GM13977 (cell line): Measurements from ENCODE around the gene TSN.
"Not testable (repeated sequence)": the region's sequence is repeated elsewhere in the genome, so short reads cannot be mapped to it uniquely, and the experiment has no call there.

Experiments
- DNase-seq: peaks from one replicate; pipeline ENCODE4 v3.0.0; 2012; ENCODE audit warnings: low spot score
- in situ Hi-C: fragments of 300-500 bp; cut with MboI; formaldehyde crosslinking; loops from one replicate; pipeline ENCODE4 v1.12.0; 2022; ENCODE audit warnings: low sequenced_read_pairs, low pct_unique_long_range_greater_than_20kb, mixed read lengths, inconsistent platforms; ENCODE audit not compliant: unreplicated experiment
- TF ChIP-seq, protein P1 (sequence below): IDR thresholded peaks from 2 replicates; pipeline ENCODE4 v1.5.1; 2012; ENCODE audit warnings: mild to moderate bottlenecking, control low read depth; ENCODE audit not compliant: insufficient read depth; ENCODE audit errors: extremely low read depth, missing control alignments

The TSN gene

DNA sequence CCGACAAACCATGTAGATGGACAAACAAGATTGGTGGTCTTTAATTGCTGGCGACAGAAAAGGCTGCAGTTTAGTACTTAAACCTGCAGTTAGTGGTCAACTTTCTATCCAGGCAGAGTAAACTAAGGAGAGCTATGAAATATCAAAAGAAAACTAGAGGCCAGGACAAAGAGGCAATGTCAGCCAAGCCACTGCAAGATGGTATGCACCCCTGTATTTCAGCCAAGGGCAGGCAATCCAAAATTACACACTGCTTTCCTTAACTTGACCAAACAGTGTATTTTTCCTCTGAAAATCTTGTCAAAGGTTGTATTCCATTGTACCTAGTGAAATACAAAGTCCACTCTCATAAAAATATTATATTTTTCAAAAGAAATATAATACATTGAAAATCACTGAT is 28.1 kb upstream of the TSN start:
- in situ Hi-C loops, result no loop called here
- TF ChIP-seq, protein P1, sequence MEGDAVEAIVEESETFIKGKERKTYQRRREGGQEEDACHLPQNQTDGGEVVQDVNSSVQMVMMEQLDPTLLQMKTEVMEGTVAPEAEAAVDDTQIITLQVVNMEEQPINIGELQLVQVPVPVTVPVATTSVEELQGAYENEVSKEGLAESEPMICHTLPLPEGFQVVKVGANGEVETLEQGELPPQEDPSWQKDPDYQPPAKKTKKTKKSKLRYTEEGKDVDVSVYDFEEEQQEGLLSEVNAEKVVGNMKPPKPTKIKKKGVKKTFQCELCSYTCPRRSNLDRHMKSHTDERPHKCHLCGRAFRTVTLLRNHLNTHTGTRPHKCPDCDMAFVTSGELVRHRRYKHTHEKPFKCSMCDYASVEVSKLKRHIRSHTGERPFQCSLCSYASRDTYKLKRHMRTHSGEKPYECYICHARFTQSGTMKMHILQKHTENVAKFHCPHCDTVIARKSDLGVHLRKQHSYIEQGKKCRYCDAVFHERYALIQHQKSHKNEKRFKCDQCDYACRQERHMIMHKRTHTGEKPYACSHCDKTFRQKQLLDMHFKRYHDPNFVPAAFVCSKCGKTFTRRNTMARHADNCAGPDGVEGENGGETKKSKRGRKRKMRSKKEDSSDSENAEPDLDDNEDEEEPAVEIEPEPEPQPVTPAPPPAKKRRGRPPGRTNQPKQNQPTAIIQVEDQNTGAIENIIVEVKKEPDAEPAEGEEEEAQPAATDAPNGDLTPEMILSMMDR, result no peak
- no peak for DNase-seq

DNA sequence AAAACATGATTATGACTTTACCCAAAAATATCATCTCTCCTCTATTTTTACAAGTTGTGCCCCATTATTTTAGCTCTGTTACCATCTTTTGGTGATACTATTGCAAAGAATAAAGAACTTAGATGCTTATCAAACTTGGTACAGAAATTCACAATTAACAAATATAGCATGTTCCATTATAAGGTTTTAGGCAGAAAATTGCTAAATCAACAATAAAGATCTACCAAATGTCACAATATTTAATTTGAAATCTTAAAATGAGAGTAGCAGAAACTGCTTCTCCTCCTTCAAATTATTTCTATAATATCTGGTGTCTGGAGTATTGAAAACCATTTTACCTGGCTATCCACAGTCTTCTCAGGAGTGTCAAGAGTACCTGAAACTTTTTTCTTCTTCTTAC is 27.5 kb upstream of the TSN start:
- in situ Hi-C loops, result no loop called here
- TF ChIP-seq, protein P1, result no peak
- no peak for DNase-seq

DNA sequence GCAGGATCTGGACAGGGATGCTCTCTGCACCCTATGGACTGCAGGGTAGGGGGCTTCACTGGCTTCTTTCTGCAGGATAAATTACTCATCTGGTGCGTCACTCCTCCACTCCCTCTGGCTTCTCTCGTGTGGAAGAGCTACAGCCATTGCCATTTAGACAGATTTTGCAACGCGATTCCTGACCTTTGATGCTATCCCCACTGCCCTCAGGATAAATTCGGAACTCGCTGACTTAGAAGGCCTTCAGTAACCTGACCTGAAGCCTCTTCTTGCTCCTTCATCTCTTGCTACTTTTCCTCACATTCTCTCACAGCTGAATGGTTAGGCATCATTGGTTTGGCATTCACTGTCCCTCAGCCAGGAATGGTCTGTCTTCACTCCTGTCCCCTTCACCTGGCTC is 24.1 kb upstream of the TSN start:
- DNase-seq, result no peak
- TF ChIP-seq, protein P1, result no peak
- in situ Hi-C loops, result no loop called here

DNA sequence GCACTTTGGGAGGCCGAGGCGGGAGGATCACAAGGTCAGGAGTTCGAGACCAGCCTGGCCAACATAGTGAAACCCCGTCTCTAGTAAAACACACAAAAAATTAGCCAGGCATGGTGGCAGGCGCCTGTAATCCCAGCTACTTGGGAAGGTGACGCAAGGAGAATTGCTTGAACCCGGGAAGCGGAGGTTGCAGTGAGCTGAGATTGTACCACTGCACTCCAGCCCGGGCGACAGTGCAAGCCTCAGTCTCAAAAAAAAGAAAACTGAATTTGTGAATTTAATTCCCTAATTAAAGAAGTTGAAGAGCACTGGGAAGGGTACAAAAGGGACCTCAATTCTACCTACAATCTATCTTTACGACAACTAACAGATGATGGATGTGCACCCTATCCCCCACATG is 20.9 kb upstream of the TSN start:
- DNase-seq, in situ Hi-C loops: not testable (repeated sequence)

DNA sequence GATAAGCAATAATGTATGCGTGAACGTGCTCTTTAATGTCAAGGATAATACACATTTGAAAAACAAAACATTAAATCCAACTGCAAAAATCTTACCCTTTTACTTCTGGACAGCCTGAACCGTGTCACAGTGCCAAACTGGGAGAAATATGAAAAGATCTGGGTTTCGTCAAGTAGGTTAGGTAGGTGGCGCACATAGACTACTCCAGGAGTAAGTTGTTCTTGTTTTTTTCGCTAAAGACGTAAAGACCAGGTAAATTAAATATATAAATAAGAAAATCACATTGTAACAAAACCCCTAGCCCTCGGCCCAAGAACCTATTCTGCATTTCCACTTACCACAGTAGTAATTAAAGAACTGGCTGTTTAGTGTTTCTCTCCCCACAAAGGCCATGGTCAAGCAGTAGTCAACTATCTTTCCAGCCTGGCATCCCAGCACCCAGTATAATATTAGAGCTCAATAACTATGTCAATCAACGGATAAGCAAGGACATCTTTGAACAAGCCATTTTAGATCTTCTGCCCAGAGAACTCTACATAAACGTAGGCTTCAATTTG is 19.9 kb upstream of the TSN start:
- no peak for DNase-seq
- TF ChIP-seq, protein P1, result peak; percentile 36
- in situ Hi-C loops, result no loop called here

DNA sequence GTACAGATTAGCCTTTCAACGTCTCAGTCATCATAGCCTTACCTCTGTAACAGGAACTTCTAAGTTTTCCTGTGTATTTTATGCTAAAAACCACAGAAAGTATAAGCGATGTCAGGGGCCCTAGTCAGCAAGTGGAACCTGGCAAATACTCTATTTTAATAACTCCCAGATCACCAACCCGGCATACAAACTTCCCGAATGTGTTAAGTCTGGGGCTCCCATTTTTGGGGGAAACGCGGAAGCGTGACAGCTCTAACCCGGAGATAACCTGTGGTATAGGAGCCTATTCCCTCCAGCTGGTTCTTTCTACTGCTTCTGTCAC is 19.4 kb upstream of the TSN start:
- in situ Hi-C loops, result no loop called here
- TF ChIP-seq, protein P1, result no peak
- DNase-seq, result no peak

DNA sequence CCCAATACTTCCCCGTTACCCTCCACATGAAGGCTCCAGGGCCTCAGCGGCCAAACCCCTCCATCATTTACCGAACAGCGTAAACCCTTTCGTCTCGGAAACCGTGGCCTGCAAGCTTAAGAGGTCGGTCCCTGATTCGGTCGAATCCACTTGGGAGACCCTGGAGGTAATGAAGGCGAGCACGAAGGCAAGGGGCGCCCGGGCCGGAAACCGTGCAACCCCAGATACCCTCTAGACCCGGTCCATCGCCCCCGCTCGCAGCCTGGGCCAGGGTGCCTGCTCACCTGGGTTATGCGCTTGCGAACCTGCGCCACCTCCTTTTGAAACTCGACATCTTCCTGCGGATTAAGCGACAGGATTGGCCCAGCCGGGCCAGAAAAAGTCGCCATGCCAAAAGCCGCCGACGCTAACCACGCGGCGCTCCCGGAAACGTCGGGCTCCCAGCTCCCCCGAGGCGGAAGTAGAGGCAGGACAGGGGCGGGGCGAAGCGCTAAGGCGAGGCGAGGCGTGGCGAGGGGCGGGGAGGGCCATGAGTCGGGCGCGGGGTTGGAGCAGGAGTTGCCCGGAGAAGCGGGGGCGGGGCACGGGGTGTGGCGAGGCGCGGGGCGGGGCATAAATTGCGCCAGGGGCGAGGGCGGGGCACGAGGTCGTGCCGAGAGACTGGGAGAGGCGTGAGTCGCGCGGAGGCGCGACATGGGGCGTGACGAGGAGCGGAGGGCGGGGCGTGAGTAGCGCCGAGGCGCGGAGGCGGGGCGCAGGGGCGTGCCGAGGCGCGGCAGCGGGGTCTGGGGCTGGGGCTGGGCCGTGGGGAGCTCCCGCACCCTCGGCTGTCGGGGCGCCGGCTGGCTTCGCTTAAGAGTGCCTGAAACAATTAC is 18.8 kb upstream of the TSN start, which contains the start of gene NIFK:
NIFK (minus strand) TSS at position 414 of the 875 bp plus-strand sequence; CDS start at position 389, 25 bp downstream.
- TF ChIP-seq, protein P1, result no peak
- peak; percentile 100 for DNase-seq
- in situ Hi-C loops, result no loop called here
